Fibroblast of upper back skin (primary cell): ENCODE measurements around the gene MROH2A.

ENCODE experiments used
- DNase-seq: peaks from one replicate; pipeline ENCODE4 v3.0.0-alpha.2; 2013

MROH2A gene

DNA sequence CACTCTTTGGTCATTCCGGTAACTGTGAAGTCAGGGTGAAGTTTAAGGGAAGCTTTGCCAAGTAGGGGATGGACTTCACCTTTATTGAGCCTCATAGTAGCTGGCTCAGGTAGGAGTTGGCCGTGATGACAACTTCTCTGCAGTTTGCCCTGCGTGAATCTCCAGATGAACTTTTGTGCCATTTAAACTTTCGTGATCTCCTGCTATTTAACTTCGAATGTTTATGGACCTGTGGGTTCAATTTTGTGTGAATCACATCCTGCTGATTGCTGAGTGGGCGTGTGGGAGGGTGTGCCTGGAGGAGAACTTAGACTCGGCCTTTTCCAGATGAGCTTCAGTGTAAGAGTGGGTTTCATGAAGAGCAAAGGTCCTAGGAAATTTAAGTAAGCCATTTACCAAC lies 13.9 kb upstream of the MROH2A start:
- DNase-seq = no peak

DNA sequence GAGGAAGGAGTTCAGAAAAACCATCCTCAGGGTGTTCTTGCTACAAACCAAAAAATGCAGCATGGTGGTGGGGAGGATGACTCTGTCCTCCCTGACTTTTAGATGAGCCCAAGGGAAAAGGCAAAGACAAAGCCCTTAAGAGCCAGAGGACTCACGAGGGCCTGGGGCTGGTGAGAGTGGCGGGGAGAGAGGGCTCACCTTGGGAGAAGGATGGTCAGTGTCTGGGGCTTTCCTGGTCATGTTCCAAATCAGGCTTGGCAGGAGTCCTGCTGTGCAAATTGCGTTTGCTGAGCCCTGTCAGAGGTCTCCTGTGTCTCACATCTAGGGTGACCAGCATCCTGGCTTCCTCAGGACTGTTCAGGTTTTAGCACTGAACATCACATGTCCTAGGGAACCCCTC lies 13.4 kb upstream of the MROH2A start:
- no peak for DNase-seq

DNA sequence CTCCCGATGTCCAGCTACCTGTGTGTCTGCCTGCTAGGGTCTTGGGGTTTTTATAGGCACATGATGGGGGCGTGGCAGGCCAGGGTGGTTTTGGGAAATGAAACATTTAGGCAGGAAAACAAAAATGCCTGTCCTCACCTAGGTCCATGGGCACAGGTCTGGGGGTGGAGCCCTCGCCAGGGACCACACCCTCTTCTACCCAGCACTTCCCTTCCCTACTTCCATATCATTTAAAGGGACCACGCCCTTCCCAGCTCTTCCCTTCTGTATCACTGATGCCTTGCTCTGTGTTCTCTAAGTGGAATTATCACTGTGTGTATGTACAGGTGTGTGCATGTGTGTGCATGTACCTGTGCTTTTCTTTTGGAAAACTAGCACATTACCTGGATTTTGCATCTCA lies 11.7 kb upstream of the MROH2A start:
- no peak for DNase-seq

DNA sequence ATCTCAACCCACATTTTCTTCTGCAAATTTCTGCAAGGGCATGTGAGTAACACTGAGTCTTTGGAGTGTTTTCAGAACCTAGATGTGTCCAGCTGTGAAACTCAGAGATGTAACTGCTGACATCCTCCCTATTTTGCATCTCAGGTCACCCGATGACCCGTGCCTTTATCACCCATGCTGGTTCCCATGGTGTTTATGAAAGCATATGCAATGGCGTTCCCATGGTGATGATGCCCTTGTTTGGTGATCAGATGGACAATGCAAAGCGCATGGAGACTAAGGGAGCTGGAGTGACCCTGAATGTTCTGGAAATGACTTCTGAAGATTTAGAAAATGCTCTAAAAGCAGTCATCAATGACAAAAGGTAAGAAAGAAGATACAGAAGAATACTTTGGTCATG lies 10.1 kb upstream of the MROH2A start:
- DNase-seq = no peak

DNA sequence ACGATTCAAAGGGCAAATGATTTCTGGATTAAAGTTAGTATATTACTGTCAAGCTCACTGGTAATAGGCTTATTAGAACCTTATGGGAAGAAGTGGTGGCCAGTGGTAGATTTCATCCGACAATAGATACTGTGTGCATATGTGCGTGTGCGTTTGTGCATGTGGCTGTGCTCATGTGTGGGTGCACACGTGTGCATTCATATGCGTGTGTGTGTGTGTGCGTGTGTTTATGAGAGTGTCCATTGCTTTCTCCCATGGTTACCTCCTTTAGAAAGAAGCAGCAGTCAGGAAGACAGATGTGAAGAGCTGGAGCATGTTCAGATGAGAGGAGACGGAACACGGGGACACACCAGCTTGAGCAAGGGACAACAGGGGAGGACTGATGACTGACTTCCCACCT lies 8.9 kb upstream of the MROH2A start:
- no peak for DNase-seq

DNA sequence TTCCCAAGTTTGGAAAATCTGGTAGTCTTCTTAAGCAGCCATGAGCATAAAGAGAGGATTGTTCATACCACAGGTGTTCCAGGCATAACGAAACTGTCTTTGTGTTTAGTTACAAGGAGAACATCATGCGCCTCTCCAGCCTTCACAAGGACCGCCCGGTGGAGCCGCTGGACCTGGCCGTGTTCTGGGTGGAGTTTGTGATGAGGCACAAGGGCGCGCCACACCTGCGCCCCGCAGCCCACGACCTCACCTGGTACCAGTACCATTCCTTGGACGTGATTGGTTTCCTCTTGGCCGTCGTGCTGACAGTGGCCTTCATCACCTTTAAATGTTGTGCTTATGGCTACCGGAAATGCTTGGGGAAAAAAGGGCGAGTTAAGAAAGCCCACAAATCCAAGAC lies 6.0 kb upstream of the MROH2A start:
- no peak for DNase-seq

DNA sequence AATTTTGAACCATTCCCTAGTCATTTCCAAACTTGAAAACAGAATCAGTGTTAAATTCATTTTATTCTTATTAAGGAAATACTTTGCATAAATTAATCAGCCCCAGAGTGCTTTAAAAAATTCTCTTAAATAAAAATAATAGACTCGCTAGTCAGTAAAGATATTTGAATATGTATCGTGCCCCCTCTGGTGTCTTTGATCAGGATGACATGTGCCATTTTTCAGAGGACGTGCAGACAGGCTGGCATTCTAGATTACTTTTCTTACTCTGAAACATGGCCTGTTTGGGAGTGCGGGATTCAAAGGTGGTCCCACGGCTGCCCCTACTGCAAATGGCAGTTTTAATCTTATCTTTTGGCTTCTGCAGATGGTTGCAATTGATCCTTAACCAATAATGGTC lies 5.5 kb upstream of the MROH2A start:
- DNase-seq = no peak

DNA sequence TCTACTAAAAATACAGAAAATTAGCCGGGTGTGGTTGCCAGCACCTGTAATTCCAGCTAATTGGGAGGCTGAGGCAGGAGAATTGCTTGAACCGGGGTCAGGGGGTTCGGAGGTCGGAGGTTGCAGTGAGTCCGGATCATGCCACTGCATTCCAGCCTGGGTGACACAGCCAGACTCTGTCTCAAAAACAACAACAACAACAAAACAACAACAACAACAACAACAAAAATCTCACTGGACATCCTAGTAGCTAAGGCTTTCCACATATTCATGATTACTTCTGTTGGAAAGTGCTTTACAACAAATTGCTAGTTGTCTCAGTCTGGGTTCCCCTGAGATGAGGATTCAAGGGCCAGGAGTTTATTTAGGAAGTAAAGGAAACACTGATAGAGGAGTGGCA lies 4.3 kb upstream of the MROH2A start:
- DNase-seq = no peak

DNA sequence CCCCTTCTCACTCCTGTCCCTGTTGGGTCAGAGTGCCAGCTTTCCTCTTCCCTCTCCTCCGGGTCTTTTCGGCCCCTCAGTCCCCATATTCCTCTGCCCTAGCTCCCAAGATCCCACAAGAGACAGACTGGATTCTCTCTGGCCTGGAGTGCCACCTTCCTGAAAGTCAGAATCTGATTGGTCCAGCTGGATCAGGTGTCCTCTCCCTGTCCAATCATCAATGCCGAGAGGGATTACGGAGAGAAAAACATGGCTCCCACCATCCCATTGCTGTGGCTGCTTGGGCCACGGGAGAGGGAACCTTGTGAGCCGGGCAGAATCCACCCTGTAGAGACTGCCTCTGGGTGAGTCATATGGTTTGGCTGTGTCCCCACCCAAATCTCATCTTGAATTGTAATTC lies 2.7 kb upstream of the MROH2A start:
- DNase-seq = no peak

DNA sequence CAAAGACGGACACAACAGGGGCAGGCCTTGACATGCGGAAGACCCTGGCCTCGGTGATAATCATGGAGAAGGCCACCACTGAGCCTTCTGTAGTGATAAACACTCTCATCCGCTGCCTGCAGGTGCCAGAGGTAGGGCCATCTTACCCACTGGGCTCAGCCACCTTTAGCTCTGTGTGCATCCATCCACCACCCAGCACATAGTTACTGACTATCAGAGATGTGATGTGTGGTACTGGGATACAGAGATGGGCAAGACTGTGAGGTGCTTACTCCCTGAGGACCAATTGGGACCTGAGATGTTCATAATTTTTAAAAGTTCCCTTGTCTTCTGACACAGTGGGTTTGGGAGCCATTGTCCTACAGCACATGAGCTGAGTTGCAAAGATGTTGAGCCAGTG lies 1.6 kb downstream of the MROH2A start:
- DNase-seq = no peak

DNA sequence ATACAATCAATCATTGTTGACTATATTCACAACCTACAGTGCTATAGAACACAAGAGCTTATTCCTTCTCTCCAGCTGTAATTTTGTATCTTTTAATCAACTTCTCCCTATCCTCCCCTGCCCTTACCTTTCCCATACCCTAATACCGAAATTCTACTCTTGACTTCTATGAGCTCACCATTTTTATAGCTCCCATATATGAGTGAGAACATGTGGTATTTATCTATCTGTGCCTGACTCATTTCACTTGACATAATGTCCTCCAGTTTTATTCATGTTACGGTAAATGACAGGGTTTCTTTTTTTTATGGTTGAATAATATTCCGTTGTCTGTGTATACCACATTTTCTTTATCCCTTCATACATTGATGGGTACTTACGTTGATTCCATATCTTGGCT lies 2.6 kb downstream of the MROH2A start:
- no peak for DNase-seq

DNA sequence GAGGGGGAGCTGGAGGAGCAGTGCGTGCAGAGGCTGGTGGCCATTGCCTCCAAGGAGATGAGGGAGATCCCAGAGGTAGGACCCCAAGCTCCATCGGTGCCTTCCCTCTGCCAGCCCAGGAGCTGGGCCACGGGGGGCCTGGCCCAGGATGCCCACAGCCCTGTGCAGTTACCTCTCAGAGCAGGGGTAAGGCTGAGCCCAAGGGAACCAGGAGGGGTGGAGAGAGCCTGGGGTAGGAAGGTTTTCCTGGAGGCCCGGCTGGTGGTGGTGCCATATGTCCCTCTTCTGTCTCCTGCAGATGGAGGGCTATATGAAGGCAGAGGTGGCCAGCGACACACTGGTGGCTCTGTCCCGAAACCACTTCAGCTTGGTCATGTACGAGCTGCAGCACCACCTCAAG lies 11.4 kb downstream of the MROH2A start:
- no peak for DNase-seq

DNA sequence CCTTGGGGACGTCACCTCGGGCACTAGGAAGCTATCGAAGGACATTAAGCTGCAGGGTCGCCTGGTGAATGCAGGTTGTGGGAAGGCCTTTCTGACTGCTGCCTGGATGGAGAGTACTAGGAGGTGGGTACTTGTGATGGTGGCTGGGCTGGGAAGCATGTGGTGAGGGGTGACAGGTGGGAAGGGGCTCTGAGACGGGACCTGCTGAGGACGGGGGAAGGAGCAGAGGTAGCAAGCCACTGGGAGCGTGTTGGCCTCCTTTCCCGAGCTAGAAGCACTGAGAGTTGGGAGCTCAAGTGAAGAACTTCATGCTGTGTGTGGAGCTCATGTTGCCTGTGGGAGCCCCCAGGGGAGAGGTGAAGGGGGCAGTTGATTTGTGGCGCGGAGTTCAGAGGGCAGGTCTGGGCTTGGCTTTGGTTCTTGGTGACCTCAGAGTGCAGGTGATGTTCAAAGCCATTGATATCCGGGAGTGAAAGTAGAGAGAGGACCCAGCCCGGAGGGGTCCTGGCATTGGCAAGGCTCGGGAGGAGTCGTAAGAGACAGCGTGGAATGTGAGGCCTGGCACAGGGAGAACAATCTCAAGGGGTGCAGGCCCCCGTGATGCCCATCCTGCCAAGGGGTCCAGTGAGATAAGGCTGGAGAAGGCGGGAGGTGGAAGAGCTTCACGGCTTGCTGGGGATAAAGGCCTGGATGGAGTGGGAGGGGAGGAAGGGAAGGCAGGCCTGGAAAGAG lies 13.2 kb downstream of the MROH2A start:
- no peak for DNase-seq

DNA sequence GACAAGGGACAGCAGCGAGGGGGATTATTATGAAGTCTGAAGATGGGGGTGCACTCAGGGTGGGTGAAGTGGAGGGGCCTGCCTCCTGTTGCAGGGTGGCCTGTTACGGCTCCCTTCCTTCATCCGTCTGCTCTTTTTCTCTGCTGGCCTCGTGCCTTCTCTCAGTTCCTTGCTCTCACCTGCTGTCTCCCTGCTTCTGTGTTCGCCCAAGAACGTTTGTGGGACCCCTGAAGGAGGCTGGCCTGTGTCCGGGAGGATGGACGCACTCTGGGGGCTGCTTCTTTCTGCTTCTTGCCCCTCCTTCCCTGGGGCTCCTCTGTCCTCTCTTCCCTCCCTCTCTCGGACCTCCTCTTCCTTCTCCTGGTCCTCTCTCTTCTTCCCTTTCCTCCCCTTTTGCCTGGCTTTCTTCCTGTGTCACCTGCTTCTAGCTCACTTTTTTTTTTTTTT lies 13.8 kb downstream of the MROH2A start:
- DNase-seq = no peak

DNA sequence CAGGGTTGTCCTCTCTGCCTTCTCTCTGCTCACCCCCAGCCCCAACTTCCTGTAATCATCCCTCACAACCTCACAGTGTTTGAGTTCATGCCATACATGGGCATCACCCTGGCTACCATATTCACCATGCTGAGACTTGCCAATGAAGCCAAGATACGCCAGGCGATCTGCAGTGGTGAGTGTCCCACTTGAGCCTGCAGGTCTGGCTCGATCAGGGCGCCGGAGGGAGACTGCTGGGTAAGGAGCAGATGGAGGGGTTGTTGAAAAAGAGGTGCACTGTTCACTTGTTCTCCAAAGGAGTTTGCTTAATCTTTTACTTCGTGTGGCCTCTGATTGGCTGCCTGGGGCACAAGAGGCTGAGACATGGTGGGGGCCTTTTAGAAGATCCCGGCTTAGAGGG lies 14.6 kb downstream of the MROH2A start:
- no peak for DNase-seq

DNA sequence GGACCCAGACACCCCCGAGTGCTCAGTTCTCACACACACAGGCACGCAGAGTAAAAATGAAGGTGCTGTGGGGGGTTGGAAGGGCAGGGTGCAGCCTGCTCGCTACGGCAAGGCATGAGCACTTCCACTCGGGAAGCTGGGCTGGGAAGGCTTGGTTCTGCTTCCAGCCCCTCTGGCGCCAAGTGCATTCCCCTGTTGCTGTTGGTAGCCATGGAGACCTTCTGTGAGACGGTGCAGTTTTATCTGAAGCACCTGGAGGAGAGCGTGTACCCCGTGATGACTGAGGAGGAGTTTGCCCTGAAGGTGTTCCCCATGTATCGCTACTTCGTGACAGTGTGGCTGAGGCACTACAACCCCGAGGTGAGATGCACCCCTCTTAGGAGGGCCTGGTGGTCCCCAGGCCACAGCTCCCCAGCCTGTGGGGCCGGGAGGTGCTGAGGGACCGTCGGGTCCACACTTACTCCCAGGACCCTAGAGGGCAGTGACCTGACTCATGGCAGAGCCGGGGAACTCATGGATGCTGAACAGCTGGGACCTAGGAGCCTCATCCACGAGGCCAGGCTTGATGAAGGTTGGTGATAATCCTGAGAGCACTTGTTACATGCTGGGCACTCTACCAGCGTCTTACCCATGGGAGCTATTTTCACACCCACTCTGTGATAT lies 15.5 kb downstream of the MROH2A start:
- no peak for DNase-seq

DNA sequence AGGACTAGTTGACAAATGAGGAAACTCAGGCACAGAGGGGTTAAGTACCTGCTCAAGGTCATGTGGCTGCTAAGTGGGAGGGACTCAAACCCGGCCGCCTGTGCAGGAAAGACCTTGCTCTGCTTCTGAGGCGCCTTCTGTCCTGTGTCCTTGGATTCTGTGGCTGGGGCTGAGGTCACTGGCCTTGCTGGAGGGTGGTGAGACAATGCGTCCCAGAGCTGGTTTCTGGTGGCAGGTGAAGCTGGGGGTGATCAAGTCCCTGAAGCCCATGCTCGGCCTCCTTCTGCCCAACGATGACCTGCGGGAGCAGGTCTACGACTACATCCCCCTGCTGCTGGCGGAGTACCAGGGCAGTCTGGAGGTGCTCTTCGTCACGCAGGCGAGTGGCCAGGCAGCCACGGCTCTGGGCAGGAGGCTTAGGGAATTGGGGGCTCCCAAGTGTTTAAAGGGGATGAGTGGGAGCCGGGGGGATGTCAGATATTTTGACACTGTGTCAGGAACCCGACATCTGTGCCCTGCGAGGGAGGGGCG lies 16.1 kb downstream of the MROH2A start:
- DNase-seq = no peak

DNA sequence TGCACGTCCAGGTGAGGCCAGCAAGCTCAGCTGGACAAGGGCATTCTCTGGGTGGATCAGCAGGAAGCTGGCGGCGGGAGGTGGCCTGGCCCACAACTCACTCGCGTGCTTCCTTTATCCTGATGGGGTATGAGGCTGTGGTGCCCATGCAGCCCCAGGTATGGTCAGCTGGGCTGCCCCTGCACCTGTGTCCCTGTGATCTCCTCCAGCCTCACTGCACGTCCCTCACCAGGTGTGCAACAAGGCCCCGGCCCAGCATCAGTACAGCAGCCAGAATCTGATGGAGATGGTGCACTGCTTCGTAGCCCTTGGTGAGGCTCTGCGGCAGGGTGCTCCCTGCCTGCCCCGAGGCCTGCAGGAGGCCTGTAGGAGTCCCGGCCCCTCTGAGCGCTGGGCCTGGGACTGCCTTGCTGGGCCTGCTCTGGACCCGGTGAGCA lies 17.6 kb downstream of the MROH2A start:
- no peak for DNase-seq

DNA sequence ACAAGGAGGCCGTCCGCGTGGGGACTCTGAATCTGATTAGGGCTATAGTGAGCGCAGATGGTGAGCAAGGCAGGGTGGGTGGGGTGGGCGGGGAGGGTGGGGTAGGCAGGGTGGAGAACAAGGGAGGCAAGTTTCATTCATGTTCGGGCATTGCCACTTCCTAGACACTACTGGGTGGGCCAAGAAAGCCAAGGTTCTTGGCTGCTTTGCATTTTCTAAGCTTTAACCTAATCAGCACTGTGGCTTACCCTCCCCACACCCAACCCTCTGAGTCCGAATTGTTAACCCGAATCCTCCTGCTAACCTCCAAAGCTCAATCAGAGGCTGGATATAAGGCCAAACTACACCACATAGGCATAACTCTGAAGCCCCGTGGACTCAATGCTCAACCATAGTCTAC lies 18.1 kb downstream of the MROH2A start:
- no peak for DNase-seq

DNA sequence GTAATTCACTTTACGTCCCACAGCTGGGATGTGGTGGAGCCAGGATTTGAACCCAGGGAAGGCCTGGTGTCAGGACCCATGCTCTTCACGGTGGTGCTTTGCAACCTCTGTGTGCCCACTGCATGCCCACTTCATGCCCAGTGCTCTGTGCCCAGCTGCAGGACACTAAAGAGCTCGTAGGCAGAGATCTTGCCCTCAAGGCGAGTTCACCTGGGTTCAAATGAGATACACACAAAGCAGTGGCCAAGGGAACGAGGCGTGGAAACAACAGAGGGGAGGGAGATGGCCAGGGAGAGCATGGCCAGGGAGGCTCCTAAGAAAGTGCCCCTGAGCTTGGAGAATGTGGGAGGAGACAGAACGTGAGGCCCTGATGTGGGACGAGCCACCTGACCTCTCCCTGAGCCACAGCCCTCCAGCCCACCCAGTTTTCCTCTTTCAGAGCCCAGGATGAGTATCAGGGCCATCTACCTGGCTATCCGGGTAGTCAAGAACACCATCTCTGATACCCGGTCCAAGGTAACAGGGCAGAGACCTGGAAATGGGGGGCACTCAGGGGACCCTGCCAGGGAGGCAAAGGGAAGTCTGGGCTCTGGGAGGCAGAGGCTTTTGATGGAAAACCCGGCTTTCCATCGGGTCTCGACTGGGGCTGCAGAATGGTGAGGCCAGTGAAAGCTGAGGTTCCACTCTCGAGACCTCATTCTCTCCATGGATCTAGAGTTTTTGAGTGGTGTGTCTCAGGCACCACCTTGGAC lies 20.4 kb downstream of the MROH2A start:
- no peak for DNase-seq

DNA sequence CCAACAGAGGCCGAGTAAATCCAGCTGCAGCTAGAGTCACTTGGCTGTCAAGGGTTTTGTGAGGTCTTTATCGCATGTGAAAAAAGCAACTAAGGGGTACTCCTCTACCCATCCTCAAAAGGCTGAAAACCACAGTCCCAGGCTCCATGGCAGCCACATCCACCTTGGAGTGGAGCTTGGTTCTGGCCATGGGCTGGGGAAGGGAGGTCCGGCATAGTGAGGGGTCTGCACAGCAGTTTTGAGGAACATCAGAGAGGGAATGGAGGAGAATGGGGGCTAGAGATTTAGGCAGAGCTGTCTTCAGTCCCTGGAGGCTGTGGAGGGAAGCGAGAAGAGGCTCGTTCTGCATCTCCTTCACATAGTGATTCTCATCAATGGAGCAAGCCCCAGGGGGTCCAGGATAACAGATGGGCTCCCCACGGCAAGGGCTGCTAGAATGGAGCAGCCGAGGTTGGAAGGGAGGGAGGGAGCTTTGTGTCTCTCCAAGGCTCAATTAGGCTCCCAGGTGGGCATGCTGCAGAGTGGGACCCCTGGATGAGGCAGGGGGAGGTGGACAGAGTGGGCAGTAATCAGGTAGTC lies 21.0 kb downstream of the MROH2A start:
- DNase-seq = no peak

DNA sequence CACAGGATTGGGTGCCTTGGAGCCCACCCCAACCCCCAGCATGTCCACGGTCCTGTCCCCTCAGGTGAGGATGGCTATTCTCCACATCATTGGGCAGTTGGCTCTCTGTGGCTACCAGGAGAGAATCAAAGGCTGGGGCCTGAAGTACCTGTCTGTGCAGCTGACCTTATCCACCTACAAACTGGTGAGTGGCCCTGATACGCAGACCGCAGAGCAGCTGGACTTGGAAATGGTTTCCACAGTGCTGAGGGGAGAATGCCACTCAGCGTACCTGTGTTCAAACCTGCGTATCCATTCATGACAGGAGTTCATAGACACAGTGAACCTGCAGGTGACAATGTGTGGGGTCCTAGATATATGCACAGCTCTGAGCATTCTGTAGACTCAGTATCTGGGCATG lies 21.6 kb downstream of the MROH2A start:
- no peak for DNase-seq

DNA sequence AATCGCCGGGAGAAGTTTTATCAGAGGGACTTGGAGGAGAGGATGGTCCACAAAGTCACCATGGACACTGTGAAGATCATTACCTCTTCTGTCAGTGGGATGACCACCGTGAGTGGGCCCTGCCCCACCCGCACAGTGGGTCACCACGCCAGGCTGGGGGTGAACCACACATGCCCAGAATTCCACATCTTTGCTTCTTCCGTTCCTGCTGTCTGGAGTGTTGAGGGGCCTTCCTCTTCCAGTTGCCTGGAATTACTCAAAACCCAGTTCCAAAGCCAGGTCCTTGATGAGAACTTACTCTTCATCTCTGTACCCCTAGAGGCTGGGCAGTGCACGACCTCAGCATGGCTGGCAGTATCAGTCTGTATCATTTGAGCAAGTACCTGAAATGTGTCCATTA lies 22.1 kb downstream of the MROH2A start:
- no peak for DNase-seq
